ENCODE data around the gene EPHB2.
A peak's percentile ranks its signal among the peaks of the same experiment; 100 is the strongest.

Gene EPHB2

GRCh38 chr1:22884806-22885530 is 174.3 kb downstream of the EPHB2 start:
- DNase-seq (ENCODE audit: low spot score): peak; percentile 24

- DNase-seq (ENCODE audit: low spot score): no peak
Observed at GRCh38 chr1:22886211-22886610, 175.6 kb downstream of the EPHB2 start.

- no peak for DNase-seq (ENCODE audit: low spot score)
Observed at GRCh38 chr1:22887491-22887890, 176.9 kb downstream of the EPHB2 start.

GRCh38 chr1:22888320-22889075 is 177.9 kb downstream of the EPHB2 start:
- no peak for DNase-seq (ENCODE audit: low spot score)

GRCh38 chr1:22889213-22889827 is 178.7 kb downstream of the EPHB2 start:
- DNase-seq (ENCODE audit: low spot score): peak; percentile 65

- no peak for DNase-seq (ENCODE audit: low spot score)
Observed at GRCh38 chr1:22892789-22893188, 182.2 kb downstream of the EPHB2 start.

- DNase-seq (ENCODE audit: low spot score): no peak
Observed at GRCh38 chr1:22893292-22893691, 182.7 kb downstream of the EPHB2 start.

- DNase-seq (ENCODE audit: low spot score): no peak
Observed at GRCh38 chr1:22895357-22895756, 184.7 kb downstream of the EPHB2 start.

GRCh38 chr1:22896184-22896583 is 185.5 kb downstream of the EPHB2 start:
- no peak for DNase-seq (ENCODE audit: low spot score)

- DNase-seq (ENCODE audit: low spot score): no peak
Observed at GRCh38 chr1:22900451-22900850, 189.8 kb downstream of the EPHB2 start.

- no peak for DNase-seq (ENCODE audit: low spot score)
Observed at GRCh38 chr1:22903113-22903512, 192.5 kb downstream of the EPHB2 start.

- DNase-seq (ENCODE audit: low spot score): no peak
Observed at GRCh38 chr1:22906968-22907367, 196.3 kb downstream of the EPHB2 start.

- DNase-seq (ENCODE audit: low spot score): no peak
Observed at GRCh38 chr1:22907528-22907927, 196.9 kb downstream of the EPHB2 start.

- no peak for DNase-seq (ENCODE audit: low spot score)
Observed at GRCh38 chr1:22908880-22909426, 198.3 kb downstream of the EPHB2 start.

GRCh38 chr1:22910286-22910685 is 199.6 kb downstream of the EPHB2 start:
- no peak for DNase-seq (ENCODE audit: low spot score)

- no peak for DNase-seq (ENCODE audit: low spot score)
Observed at GRCh38 chr1:22910986-22911651, 200.5 kb downstream of the EPHB2 start.

- DNase-seq (ENCODE audit: low spot score): no peak
Observed at GRCh38 chr1:22912311-22912710, 201.7 kb downstream of the EPHB2 start.

- no peak for DNase-seq (ENCODE audit: low spot score)
Observed at GRCh38 chr1:22913421-22914141, 202.9 kb downstream of the EPHB2 start.

- no peak for DNase-seq (ENCODE audit: low spot score)
Observed at GRCh38 chr1:22914156-22914555, 203.5 kb downstream of the EPHB2 start.

GRCh38 chr1:22914633-22915217 is 204.1 kb downstream of the EPHB2 start:
- no peak for DNase-seq (ENCODE audit: low spot score)

GRCh38 chr1:22915231-22915630 is 204.6 kb downstream of the EPHB2 start:
- DNase-seq (ENCODE audit: low spot score): no peak

Data from NAMALWA (cell line).